GM18870 (cell line): Measurements from ENCODE around the gene MARCHF6.
"Not testable (repeated sequence)": the region's sequence is repeated elsewhere in the genome, so short reads cannot be mapped to it uniquely, and the experiment has no call there.

Source experiments
- ATAC-seq: cut with Tn5 transposase; IDR thresholded peaks from one replicate; pipeline ENCODE4 v1.9.1; 2021; ENCODE audit warnings: moderate library complexity; ENCODE audit not compliant: unreplicated experiment

MARCHF6 gene

DNA sequence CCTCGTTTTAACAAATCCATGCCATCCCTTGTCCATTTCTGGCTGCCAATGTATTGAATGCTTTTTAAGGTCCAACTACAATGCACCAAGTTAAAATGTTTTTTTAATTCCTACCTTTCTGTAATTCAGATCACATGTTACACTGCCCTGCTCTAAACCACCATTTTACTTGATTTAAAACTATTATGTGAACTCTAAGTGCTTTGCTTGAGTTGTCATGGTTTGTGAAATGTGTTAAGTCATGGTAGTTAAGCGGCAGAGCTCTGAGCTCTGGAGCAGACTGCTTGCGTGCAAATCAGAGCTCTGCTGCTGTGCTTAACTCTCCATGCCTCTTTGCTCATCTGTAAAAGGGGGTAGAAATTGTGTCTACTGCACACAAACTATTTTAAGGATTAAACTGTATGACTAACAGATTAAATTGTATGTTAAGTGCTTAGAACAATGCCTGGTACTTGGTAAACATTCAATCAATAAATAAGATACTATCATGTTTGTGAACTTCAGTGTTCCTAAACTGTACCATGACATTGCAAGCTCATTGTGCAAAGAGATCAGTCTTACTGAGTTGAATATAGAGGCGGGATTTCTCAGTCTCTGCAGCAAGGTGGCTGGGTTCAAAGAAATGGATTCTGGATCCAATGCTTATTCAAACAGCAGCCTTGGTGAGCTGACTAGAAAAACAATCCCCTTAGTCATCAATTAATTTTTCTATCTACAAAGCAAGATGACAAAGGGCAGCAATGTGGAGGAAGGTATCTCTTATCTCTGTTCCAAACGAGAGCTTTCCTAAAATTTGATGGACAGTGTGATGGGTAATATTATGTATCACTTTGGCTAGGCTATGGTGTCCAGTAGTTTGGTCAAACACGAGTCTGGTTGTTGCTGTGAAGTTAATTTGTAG is 29.7 kb upstream of the MARCHF6 start:
- ATAC-seq, result no peak

DNA sequence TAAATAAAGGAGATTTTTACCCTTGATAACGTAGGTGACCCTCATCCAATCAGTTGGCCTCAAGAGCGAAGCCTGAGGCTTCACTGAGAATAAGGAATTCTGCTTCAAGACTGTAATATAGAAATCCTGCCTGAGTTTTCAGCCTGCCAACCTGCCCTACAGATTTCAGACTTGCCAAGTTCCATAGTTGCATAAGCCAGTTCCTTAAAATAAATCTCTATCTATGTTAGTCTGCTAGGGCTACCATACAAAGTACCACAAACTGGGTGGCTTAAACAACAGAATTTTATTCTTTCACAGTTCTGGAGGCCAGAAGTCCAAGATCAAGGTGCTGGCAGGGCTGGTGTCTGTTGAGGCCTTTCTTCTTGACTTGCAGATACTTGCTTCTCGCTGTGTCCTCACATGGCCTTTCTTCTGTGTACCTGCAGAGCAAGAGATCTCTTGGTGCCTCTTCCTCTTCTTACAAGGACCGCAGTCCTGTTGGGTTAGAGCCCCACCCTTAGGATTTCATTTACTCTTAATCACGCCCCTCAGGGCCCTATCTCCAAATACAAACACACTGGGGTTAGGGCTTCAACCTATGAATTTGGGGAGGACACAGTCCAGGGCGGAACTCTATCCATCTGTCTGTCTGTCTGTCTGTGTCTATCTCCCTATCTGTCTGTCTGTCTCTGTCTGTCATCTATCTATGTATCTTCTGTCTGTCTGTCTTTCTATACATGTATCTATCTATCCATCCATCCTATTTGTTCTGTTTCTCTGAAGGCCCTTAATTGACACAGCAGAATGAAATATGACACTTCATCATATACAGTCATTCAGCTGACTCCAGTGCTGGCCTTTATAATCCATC is 28.8 kb upstream of the MARCHF6 start:
- ATAC-seq, result no peak

DNA sequence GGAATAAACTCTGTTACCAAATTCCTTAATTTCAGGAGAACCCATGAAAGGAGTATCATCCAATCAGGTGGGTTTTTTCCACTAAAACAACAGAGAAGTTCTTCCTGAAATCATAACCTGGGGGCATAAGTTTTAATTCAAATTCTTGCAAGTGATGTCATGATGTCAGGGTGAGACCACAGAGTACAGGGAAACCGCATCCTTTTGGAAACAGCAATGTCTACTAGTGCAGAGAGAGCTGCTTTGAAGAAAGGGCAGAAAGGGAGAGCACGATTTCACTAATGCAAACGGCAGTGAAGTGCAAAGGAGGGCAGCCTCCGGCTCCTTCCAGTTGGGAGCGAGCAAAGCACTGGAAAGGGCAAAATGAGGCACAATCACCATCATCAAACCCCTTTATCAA is 25.2 kb upstream of the MARCHF6 start:
- no peak for ATAC-seq

DNA sequence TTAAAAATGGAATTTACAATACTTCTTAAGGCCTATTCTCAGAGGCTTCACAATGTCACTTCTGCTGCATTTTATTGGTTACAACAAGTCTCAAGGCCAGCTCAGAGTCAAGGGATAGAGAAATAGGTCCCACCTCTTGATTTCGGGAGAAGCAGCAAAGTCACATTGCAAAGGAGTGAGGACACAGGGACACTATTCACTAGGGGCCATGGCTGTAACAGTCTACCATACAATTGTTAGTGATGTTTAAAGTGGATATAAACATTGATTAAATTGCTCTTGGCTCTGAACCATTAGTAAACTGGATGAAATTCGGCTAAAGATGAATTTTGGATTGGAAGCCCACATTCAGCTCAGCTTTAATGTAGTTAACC is 24.1 kb upstream of the MARCHF6 start:
- no peak for ATAC-seq

DNA sequence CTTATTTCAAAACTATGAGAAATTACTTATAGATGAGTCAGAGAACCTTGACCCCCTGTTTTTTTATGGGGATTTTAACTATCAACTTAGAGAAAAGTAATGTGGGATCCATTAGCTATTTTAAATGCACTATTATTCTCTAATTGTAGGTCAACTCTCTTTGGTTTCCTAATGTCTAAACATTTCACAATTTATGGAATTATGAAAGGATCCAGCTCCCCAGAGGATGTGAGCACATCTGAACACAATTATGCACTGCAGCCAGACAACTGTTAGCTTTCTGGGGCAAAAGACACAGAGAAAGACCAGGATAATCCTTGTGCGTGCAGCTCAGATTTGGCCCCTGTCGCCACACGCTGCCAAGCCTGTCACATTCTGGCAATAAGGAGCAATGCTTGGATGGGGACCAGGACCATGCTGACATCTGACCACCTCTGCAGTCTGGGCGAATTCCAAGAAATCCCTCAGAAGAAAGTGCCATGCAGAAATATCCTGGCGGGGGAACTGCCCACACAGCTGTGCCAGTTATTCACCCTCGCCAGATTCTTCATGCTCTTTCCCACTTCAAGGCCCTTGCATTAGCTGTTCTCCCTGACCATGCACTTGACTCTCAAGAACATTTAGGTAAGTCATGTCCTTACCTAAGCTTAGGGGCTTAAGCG is 23.5 kb upstream of the MARCHF6 start:
- no peak for ATAC-seq

DNA sequence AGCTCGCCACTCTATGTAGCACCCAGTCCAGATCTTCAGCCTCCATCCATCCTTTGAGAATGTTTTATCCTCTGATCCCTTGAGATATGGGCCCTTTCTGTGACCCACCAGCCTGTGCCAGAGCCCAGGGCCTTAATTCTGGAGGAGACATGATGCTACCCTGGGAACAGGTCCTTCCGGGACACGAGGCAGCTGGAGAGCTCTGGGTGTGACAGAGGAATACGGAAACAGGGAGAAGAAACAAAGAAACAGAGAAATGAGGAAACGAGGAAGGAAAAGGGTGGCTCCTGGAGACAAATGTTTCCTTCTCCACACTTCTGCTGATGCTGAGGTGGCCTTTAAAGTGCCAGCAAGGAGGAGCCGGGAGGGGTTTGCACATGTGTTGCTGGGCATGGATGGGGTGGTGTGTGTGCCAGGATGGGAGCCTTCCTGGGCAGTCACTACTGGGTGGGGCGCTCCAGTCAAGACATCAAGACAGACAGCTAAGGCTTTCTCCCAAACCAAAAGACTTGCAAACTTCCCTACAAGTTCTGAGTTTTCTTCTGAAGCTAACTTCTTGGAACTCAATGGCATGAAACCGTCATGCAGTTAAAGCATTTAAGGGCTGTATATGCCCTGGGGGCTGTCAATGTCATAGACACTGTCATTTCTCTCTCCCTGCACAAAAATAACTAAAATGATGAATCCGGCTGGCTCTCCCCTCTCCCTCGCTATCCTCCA is 22.8 kb upstream of the MARCHF6 start:
- no peak for ATAC-seq

DNA sequence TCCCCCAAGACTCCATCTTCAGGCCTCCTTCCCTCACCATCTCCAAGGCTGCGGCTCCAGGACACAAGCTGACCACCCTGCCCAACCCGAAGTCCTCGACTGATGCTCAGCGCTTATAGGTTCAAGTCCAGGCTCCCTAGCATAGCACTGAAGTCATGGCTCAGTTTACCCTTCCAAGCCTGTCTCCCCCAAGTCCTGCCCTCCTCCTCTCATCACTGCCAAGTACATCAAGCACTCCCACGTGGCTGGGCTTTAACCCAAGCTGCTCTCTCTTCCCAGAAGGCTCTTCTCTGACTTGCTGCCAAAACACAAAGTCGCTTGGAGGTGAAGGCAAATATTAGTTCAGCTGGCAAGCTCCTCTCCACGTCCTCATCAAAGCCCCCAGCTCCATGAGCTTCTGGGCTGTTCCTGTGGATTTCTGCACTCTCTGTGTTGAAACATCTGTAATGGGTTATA is 22.1 kb upstream of the MARCHF6 start:
- ATAC-seq, result no peak

DNA sequence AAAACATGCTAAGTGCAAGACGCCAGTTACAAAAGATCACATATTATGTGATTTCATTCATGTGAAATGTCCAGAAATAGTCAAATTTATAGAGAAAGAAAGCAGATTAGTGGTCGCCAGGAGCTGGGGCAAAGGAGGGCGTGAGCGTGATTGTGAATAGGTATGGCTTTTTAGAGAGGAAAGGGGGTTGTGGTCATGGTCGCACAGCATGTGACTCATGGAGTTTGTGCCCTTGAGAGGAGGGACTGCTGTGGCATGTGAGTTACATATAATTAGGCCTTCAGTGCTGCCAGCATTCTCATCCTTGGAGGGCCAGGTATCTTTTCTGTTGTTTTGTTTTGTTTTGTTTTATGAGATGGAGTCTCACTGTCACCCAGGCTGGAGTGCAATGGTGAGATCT is 21.2 kb upstream of the MARCHF6 start:
- no peak for ATAC-seq

DNA sequence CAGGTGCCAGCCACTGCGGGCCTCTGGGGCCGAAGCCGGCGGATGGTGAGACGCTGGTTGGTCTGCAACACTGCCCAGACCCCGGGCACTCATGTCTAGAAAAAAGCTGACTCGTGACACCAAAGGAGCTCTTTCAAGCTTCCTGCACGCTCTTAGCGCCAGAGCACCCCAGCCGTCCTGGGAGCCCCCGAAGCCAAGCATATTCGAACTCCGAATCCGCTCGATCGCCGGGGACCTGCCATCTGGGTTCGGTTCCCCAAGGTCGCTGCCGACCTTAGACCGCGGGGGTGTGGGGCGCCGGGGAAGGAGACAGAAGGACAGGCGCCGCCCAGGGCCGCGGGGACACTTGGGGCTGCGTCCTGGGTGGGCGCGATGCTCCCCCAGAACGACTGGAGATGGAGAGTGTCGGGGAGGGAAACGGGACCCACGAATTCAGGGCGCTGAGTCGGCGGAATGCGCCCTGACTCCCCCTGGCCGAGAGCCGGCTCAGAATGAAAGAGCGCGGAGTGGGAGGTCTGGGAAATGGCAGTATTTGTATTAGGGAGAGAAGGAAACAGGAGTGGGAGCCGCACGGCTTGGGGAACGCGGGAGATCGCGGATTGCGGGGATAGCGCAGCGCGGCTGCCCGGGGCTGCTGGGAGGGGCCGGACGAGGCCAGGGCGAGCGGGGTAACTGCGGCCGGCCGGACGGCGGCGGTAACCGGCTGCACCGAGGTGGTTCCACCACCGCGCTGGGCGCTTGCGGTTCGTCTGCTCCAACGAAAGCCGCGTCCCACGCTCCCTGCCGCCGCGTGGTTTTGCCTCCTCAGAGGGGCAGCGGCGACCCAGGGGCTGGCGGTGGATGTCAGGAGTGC is 20.1 kb upstream of the MARCHF6 start:
- no peak for ATAC-seq

DNA sequence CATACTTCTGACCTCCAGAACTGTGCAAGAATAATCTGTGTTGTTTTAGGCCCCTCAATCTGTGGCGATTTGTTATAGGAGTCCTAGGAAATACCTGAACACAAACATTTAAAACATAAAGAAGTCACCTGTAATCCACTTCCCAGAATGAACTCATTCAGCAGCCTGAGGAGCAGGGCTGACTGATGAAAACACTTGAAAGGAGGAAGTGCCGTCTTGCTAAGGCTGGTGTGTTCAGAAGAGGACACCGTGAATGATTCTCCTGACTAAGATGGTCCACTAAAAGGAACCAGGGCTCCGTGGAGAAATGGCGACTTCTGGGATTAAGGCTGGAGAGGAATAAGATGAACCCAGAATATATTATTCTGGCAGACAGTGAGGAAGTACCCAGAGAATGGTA is 18.7 kb upstream of the MARCHF6 start:
- ATAC-seq, result no peak

DNA sequence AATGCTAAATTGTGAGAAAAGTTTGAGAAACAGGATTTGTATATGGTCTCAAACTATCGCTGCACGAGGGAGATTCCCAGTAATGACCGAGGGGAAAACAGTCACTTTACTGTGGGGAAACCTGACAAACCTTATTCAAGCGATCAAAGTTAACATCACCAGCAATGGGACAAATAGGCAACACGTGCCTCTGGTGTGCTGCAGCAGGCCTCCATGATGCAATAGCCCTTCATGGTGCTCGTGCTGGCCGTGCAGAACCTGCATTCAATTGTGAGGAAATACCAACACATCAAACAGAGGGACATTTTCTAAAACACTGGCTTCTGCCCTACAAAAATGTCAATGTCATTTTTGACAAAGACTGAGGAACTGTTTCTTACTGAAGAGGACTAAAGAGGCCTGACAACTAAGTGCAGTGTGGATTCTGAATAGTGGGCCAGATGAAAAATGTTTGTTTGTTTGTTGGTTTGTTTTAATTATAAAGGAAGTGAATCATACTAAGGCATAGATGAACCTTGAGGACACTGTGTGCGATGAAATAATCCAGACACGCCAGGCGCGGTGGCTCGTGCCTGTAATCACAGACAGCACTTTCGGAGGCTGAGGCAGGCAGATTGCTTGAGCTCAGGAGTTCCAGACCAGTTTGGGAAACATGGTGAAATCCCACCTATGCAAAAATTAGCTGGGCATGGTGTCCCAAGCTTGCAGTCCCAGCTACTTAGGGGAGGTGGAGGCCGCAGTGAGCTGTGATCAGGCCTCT is 17.6 kb upstream of the MARCHF6 start:
- no peak for ATAC-seq

DNA sequence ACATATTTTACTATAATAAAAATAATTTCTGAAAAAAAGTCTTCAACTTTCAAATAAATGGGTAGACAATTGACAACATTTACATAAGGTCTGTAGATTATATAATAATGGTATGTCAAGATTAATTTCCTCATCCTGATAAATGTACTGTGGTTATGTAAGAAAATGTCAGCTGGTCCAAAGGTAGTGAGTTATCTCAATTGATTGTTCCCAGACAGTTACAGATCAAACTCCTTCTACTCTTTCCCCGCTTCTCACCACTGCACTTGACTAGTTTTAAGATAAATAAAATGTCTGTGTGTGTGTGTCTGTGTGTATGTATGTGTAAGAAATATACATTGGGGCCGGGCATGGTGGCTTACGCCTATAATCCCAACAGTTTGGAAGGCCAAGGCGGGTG is 16.4 kb upstream of the MARCHF6 start:
- ATAC-seq, result no peak

DNA sequence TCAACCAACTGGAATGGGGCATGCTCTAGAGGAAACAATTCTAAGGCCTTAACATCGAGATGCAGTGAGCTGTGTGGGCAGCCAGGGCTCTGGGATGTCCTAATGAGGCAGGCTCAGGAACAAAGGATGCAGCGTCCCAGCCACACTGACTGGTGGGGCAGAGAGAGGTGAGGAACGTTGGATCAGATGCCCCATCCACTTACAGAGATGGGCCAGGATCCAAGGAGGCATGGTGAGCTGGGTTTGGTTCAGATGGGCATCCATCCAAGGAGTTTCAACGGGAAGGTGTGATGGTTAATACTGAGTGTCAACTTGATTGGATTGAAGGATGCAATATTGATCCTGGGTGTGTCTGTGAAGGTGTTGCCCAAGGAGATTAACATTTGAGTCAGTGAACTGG is 15.5 kb upstream of the MARCHF6 start:
- no peak for ATAC-seq

DNA sequence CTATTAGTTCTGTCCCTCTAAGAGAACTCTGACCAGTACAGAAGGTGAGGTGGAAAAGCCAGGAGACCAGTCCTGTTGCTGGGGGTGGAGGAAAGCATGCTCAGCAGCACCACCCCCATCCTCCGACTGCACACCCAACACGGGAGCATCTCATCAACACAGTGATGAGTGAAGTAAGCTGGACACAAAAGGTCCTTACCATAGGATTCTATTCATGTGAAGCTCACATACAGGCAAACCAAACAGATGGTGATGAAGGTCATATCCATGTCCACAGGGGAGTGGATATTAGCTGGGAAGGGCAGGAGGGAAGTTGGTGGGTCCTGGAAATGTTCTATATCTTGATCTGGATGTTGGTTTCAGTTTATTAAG is 14.8 kb upstream of the MARCHF6 start:
- ATAC-seq, result no peak

DNA sequence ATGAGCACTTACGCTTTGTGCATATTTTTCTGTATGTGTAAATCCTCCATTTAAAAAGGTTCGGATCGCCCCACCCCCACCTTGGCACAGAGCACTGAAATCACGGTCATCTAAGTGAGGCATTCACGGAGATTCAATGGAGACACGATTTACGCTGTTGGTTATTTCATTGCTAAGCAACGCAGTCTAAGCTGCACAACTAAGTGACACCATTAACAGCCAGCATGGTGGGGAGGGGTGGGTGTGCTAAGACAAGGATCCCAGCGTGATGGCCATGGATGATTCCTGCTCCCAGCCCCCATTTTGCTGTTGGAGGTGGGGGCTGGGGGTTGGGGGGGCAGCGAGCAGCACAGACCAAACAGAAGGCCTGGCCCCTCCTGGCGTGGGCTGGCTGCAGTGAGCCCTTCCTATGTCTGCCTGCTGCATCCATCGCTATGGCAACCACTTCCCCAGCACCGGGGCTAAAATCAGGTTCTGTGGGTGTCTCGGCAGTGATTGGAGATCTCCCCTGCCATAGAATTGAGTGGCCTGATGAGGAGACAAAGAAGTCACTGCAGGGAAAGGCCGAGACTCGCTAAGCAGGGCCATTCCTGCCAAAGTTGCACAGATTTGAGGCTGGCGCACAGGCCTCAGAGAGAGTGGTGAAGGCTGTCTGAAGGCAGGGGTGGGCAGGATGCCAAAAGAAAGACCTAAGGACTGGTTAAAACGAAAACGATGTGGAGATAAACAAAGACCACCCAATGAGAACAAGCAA is 14.3 kb upstream of the MARCHF6 start:
- ATAC-seq, result no peak

DNA sequence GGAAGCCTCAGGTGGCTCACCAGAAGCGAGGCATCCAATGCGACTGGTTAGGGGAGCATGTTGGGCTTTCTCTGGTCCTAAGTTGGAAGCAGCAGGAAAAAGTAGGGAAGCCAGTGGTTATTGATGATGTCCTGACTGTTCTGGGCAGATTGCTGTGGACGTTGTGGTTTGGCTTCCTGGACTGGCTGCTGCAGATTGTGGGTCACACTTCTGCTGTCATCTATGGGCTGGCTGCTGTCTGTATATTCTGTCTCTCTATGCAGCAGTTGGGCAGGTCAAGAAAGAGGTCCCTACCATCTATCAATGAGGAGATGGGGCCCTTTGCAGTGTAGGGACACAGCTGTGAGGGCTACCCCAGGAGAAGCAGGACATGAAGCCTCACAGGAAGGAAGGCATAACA is 13.5 kb upstream of the MARCHF6 start:
- no peak for ATAC-seq

DNA sequence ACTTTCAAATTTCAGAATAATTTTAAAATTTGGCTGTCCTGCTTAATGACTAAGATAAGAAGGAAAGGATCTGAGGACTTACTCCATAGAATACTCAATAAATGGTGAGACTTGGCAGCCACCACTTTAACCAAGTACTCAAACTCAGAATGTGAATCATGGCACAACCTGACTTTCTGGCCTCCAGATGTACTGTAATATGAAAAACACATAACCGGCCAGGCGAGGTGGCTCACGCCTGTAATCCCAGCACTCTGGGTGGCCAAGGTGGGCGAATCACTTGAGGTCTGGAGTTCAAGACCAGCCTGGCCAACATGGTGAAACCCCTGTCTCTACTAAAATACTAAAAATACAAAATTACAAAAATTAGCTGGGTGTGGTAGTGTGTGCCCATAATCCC is 10.0 kb upstream of the MARCHF6 start:
- no peak for ATAC-seq

DNA sequence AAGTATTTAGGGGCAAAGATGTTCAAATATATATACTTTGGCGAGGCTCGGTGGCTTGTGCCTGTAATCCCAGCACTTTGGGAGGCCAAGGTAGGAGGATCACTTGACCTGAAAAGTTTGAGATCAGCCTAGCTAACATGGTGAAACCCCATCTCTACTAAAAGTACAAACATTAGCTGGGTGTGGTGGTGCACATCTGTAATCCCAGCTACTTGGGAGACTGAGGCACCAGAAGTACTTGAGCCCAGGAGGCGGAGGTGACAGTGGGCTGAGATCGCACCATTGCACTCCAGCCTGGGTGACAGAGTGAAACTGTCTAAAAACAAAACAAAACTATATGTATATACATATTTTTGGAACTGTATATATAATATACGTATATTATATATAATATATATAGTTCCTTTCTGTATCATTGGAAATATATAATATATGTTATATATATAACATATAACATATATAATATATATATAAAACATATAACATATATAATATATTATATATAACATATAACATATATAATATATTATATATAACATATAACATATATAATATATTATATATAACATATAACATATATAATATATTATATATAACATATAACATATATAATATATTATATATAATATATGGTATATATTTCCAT is 8.9 kb upstream of the MARCHF6 start:
- ATAC-seq, result not testable (repeated sequence)
